ENCODE measurements around the gene PARD6B.

DNA sequence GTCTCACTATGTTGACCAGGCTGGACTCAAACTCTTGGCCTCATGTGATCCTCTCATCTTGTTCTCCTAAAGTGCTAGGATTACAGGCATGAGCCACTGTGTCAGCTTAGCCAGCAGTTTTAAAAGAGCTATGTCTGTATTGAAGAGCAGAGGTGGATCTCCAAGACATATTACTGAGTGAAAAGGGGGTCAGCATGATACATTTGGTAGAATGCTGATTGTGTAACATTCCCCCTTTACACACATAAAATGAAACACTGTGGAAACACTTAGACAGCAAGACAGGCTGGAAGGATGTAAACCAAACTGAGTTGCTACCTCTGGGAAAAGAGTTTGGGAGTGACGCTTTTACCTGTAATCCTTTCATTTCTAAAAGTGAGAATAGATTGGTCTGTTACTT is 38.4 kb upstream of the PARD6B start:
- TF ChIP-seq, protein P1, sequence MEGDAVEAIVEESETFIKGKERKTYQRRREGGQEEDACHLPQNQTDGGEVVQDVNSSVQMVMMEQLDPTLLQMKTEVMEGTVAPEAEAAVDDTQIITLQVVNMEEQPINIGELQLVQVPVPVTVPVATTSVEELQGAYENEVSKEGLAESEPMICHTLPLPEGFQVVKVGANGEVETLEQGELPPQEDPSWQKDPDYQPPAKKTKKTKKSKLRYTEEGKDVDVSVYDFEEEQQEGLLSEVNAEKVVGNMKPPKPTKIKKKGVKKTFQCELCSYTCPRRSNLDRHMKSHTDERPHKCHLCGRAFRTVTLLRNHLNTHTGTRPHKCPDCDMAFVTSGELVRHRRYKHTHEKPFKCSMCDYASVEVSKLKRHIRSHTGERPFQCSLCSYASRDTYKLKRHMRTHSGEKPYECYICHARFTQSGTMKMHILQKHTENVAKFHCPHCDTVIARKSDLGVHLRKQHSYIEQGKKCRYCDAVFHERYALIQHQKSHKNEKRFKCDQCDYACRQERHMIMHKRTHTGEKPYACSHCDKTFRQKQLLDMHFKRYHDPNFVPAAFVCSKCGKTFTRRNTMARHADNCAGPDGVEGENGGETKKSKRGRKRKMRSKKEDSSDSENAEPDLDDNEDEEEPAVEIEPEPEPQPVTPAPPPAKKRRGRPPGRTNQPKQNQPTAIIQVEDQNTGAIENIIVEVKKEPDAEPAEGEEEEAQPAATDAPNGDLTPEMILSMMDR (IDR thresholded peaks at IDR 0.05; ENCODE audit: insufficient read depth, low read depth, low read length): no peak
- no peak for TF ChIP-seq EZH2 (IDR thresholded peaks at IDR 0.05; ENCODE audit: insufficient read depth, low read length)

Measured in astrocyte (in vitro differentiated cells and primary cell).